Activated T-helper 1 cell treated with anti-CD3 and anti-CD28 coated beads, Interleukin-12 subunit alpha, Interleukin-12 subunit beta, Interleukin-2, Interleukin-4 antibody, amounts not matched to agents 30 ng/mL and 10 ng/mL and 1 ng/mL, durations not matched to agents 14 hours and 24 hours and 36 hours (primary cell): Measurements from ENCODE around the gene NME7. TPM values are rescaled to one million over a fixed set of nuclear protein-coding genes. Genes with fewer than 3 reads are reported as not detected.

Experiments used
- DNase-seq: peaks from one replicate; pipeline ENCODE4 v3.0.0; 2021; ENCODE audit warnings: low spot score
- H3K27ac Mint-ChIP-seq: one replicate; pipeline ENCODE4 v1.8.0; 2021; ENCODE audit warnings: mild to moderate bottlenecking, mixed read lengths
- H3K27me3 Mint-ChIP-seq: one replicate; pipeline ENCODE4 v1.8.0; 2022; ENCODE audit warnings: mild to moderate bottlenecking, moderate library complexity, mixed read lengths; ENCODE audit not compliant: insufficient read depth
- H3K36me3 Mint-ChIP-seq: one replicate; pipeline ENCODE4 v1.8.0; 2021; ENCODE audit warnings: low read depth, mixed read lengths
- H3K4me1 Mint-ChIP-seq: one replicate; pipeline ENCODE4 v1.8.0; 2021; ENCODE audit warnings: low read depth, mixed read lengths
- H3K4me3 Mint-ChIP-seq: one replicate; pipeline ENCODE4 v1.8.0; 2021; ENCODE audit warnings: mild to moderate bottlenecking, moderate library complexity, mixed read lengths
- H3K9me3 Mint-ChIP-seq: one replicate; pipeline ENCODE4 v1.8.0; 2021; ENCODE audit warnings: mixed read lengths
- intact Hi-C: fragments of 100-400 bp; cut with micrococcal nuclease; formaldehyde crosslinking; loops from one replicate; pipeline ENCODE4 v1.15.1; 2024
- total RNA-seq: library from RNA; stranded (reverse); gene quantifications from 2 replicates; pipeline ENCODE4 v1.2.3, GENCODE V29; 2022

NME7 gene
- total RNA-seq, 1 donor from 2014 or later = 13.9 TPM

DNA sequence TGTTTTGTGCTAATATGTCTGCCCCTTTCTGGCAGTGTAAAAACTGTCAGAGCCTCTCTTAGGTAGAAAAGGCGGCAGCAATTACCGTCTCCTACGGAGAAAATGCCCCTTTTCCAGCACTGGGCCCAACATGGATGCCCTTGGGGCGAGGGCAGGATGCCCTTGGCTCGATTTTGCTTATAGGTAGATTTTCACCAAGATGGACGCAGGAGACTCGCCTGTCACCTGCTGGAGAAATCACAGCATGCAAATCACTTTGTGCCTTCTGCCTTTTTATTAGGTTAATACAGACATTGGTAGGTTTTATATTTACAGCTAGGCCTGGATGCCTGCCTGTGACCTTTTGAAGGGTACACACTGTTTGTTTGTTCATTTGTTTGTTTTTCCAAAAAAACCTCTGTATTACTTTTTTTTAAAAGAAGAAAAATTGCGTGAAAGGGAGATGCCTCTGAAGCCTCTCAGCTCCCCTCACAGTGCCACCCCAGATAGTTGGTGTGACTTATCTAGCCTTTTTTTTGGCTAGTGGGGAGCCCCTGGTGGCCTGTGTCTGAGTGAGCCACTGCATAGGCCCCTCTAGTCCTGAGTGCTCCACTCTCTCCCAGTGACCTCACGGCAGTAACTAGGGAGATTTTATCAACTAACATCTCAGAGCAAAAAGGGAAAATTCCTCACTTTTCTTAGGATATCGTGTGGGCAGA is 258.6 kb downstream of the NME7 start:
- peaks cover 53% of the 10 kb centered on the region for H3K4me1 Mint-ChIP-seq
- peak overlapping the region; percentile 69 for H3K27ac Mint-ChIP-seq
- no peaks in the 10 kb centered on the region for H3K27me3 Mint-ChIP-seq
- no peaks in the 10 kb centered on the region for H3K9me3 Mint-ChIP-seq
- H3K4me3 Mint-ChIP-seq = peak overlapping the region; percentile 89
- peaks cover 18% of the 10 kb centered on the region for H3K36me3 Mint-ChIP-seq
- no peak for DNase-seq
- intact Hi-C loops = loop anchor here (5.0 to 10.0 kb wide), 7 partner anchors 203 to 764 kb away; partner anchors contain the start of gene SLC19A2

DNA sequence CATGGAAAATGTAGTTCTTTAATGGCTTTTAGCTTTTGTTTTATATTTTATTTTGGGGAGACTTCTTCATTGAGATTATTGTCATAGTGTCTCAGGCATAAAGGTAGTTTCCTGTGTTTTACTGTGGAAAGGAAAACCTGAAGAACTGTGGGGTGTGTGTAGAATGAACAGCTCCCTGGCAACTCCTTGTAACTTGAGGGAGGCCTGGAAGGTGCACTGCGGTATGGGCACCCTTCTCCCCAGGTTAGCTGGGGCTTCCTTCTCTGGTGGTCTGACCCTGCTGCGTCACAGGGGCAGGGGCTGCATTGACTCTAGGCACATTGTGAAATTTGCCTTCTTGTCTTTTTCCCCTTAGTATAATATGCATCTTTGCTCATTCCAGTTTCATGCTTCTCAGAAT is 259.4 kb downstream of the NME7 start:
- DNase-seq = no peak
- no peaks in the 10 kb centered on the region for H3K27me3 Mint-ChIP-seq
- intact Hi-C loops = loop anchor here (5.0 to 10.0 kb wide), 7 partner anchors 204 to 763 kb away; partner anchors contain the start of gene SLC19A2
- H3K36me3 Mint-ChIP-seq = peaks cover 12% of the 10 kb centered on the region
- no peaks in the 10 kb centered on the region for H3K9me3 Mint-ChIP-seq
- peak overlapping the region; percentile 89 for H3K4me3 Mint-ChIP-seq
- H3K4me1 Mint-ChIP-seq = peaks cover 53% of the 10 kb centered on the region
- H3K27ac Mint-ChIP-seq = peak overlapping the region; percentile 74

DNA sequence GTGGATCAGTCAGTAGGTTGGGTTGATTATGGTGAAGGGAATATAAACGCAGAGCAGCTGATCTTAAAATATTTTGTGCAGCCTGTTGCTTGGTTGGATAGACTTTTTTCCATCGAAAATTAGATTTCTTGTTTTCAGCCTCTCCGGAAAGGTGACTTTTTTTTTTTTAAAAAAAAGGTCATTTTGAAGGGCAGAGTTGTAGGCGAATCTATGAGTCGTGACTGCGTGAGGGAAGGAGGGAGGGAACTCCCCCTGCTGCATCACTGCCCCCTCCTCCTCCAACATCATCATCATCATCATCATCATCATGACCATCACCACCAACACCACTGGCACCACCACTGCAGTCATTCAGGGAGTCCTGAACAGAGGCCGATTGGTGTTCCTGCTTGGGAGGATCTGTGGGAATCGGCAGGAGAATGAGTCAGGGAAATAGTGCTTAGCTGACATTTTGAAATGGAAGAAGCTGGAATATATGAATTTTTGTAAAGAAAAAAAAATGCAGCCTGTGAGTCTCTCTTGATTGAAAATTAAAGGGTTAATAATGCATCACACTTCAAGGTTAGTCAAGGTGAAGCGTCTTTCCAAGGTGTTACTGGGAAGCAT is 259.9 kb downstream of the NME7 start:
- H3K27me3 Mint-ChIP-seq = peaks cover under 1% of the 10 kb centered on the region
- peak overlapping the region; percentile 89 for H3K4me3 Mint-ChIP-seq
- DNase-seq = no peak
- peaks cover 11% of the 10 kb centered on the region for H3K36me3 Mint-ChIP-seq
- H3K9me3 Mint-ChIP-seq = no peaks in the 10 kb centered on the region
- H3K4me1 Mint-ChIP-seq = peaks cover 53% of the 10 kb centered on the region
- intact Hi-C loops = loop anchor here (2.0 to 10.0 kb wide), 10 partner anchors 59 to 763 kb away; partner anchors contain the start of gene SLC19A2
- peak overlapping the region; percentile 74 for H3K27ac Mint-ChIP-seq

DNA sequence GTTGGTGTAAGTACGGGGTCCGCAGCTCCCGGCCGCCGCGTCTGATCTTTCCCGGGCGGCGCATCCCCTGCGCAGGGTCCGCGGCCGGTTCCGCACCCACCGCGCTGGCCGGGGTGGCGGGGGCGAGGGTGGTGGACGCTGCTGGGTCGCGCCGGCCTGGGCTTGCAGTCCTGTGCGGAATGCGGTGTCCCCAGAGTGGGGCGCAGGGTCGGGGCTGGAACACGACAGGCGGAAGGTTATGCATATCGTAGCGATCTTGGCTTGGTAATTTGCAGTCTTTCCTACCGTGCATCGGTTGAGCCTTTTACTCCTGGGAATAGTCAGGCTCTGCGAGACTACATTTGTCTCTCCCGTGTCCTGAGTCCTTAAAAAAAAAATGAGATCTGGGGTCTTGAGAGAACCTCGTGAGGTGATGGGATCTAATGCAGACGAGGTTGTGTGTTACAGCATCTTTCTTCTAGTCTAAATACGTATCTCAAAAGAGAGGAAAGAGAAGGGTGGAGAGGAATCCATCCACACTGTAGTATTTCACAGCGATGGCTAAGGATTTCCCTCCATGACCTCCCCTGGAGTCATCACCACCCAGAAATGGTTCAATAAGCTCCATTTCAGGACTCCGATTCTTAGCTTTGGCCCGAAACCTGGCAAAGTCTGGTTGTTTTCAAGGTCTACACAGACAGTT is 260.5 kb downstream of the NME7 start:
- H3K27me3 Mint-ChIP-seq = peaks cover 4% of the 10 kb centered on the region

DNA sequence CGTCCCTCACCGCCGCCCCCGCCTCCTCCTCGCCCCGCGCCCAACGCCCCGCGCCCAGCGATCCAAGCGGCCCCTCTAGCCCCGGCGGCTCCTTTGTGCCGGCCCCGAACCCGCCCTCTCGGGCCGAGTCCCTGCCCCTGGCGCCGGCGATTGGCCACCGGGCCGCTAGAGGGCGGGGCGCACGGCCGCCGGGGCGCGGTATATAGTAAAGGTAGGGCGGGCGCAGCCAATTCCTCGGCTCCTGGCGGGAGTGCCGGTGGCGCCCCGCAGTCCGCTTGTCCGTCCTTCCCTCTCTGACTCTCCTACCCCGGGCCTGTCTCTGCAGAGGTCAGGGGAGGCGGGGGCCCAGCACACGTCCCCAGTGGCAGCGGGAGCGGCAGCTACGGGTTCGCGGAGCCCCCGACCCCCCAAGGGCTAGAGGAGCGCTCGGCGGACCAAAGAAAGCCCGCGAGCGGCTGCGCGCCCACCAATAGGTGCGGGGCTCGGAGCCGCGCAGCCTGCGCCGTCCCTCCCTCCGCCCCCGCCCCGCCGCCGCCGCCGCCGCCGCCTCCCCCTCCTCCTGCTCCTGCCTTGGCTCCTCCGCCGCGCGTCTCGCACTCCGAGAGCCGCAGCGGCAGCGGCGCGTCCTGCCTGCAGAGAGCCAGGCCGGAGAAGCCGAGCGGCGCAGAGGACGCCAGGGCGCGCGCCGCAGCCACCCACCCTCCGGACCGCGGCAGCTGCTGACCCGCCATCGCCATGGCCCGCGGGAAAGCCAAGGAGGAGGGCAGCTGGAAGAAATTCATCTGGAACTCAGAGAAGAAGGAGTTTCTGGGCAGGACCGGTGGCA is 261.3 kb downstream of the NME7 start, which contains the start of gene ATP1B1:
Gene ATP1B1, plus strand, starts transcription at position 596 of the 826 bp plus-strand sequence. Its CDS starts 140 bp downstream, at position 736.
- Mint-ChIP-seq H3K9me3 (no peaks in the 10 kb centered on the region), H3K4me3 (peak within 1 kb of the TSS; percentile 89), H3K4me1 (peaks cover 51% of the 10 kb centered on the region), H3K27ac (peak within 1 kb of the TSS; percentile 80), H3K27me3 (peaks cover 5% of the 10 kb centered on the region), H3K36me3 (peaks cover 3% of the 10 kb centered on the region)
- peak; percentile 81 for DNase-seq
- intact Hi-C loops = loop anchor here (1.0 to 10.0 kb wide), 13 partner anchors 16 to 762 kb away; partner anchors contain the start of genes NME7 and SLC19A2

More for the DNA sequence above, 260.5 kb downstream of the NME7 start:
- Mint-ChIP-seq H3K36me3 (peaks cover 4% of the 10 kb centered on the region), H3K4me3 (peak overlapping the region; percentile 89), H3K27ac (peak overlapping the region; percentile 74), H3K9me3 (no peaks in the 10 kb centered on the region), H3K4me1 (peaks cover 53% of the 10 kb centered on the region)
- intact Hi-C loops = loop anchor here (1.0 to 10.0 kb wide), 13 partner anchors 17 to 762 kb away; partner anchors contain the start of genes NME7 and SLC19A2
- DNase-seq = no peak

DNA sequence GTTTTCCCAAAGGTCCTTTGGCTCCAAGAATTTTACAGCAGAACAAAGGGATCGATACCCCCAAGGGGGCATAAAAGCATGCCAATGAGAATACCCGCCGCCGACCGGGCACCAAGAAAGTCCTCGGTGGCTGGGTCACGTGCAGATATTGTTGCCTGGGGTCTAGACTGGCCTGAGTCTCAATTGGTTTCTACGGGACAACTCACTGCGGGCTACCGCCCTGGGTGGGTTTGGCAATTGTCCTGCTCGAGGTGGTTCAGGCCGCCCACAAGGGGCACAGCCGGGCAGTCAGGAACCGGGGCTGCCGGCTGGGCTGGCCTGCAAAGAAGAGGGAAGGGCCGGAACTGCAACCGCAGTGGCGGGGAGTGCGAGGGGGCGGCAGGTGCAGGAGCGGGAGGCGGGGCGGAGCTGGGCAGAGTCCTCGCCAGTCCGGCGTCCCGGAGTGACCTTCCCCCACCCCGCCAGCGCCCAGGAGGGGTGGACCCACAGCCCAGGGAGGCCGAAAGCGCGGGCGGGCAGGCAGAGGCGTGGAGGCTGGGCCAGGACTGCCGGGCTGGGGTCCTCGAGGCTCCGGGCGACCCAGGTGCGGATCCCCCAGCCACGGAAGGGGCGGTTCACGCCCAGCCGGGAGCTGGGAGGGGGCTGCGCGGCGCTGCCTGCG is 262.0 kb downstream of the NME7 start:
- Mint-ChIP-seq H3K36me3 (peaks cover 3% of the 10 kb centered on the region), H3K9me3 (no peaks in the 10 kb centered on the region), H3K4me1 (peaks cover 43% of the 10 kb centered on the region), H3K27me3 (peaks cover 5% of the 10 kb centered on the region), H3K27ac (no peak overlapping the region), H3K4me3 (peak overlapping the region; percentile 77)
- peak; percentile 27 for DNase-seq
- intact Hi-C loops = loop anchor here (1.0 to 10.0 kb wide), 13 partner anchors 15 to 761 kb away; partner anchors contain the start of genes NME7 and SLC19A2

DNA sequence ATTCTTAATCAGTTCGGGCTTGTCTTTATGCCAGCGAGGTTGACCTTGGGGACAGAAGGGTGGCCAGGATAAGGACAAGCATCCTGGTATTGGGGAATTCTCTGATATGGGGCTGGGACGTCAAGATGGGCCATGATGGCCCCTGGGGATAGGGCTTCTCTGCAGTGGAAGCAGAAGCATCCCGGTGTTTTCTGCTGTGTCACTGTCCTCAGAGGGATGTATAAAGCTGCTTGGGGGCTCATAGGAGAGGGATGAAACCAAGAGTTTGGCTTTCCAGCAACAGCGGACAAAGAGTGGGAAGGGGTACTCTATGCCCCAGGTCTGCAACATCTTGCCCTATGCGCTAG is 262.5 kb downstream of the NME7 start:
- peaks cover 5% of the 10 kb centered on the region for H3K27me3 Mint-ChIP-seq
- no peak overlapping the region for H3K27ac Mint-ChIP-seq
- intact Hi-C loops = loop anchor here (5.0 to 10.0 kb wide), 7 partner anchors 207 to 760 kb away; partner anchors contain the start of gene SLC19A2
- DNase-seq = no peak
- peaks cover 3% of the 10 kb centered on the region for H3K36me3 Mint-ChIP-seq
- H3K9me3 Mint-ChIP-seq = no peaks in the 10 kb centered on the region
- H3K4me1 Mint-ChIP-seq = peaks cover 38% of the 10 kb centered on the region
- peak overlapping the region; percentile 77 for H3K4me3 Mint-ChIP-seq

DNA sequence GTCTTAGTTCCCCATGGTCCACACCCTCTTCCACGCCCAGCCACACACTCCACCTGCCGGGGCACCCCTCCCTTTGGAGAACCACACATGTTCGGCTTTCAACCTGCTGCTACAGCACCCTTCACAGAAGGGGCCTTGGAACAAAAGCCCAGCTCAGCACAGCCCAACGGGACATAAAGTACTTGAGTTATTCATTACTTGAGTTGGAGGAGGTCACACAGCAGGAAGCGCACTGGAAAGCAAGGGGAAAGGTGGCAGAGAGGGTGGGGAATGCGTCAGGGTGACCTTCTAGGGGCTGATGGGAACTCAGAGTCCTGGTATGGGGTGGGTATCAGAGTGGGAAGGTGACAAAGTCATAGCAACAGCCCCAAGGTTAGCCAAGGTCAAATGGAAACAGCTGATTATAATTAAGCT is 264.1 kb downstream of the NME7 start:
- Mint-ChIP-seq H3K36me3 (peaks cover 3% of the 10 kb centered on the region), H3K4me1 (peaks cover 25% of the 10 kb centered on the region), H3K4me3 (no peak overlapping the region), H3K27me3 (peaks cover 5% of the 10 kb centered on the region), H3K9me3 (no peaks in the 10 kb centered on the region), H3K27ac (no peak overlapping the region)
- DNase-seq = no peak
- intact Hi-C loops = loop anchor here (5.0 to 10.0 kb wide), 3 partner anchors 659 to 1429 kb away; partner anchors contain the start of gene GORAB

DNA sequence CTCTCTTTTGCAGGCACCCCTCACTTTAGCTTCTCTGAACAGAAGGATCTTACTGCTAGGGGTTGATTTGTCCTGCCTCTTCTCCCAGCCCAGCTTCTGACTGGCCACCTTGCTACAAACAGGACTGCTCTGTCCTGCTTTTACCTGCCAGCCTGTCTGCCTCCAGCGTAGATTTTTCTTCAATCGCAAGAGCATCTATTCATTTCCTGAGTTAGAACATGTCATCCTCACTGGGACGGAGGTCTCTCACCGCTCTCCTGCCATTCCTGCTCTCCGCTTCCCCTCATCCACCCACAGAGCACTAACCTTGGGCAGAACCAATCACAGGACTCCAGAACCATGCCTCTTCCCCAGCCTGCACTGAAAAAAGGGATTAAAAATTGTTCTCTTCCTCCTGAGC is 264.6 kb downstream of the NME7 start:
- intact Hi-C loops = loop anchor here (5.0 to 10.0 kb wide), 3 partner anchors 658 to 1429 kb away; partner anchors contain the start of gene GORAB
- Mint-ChIP-seq H3K27me3 (peaks cover 5% of the 10 kb centered on the region), H3K36me3 (peaks cover 3% of the 10 kb centered on the region), H3K9me3 (no peaks in the 10 kb centered on the region), H3K27ac (no peak overlapping the region), H3K4me1 (peaks cover 24% of the 10 kb centered on the region), H3K4me3 (no peak overlapping the region)
- no peak for DNase-seq

DNA sequence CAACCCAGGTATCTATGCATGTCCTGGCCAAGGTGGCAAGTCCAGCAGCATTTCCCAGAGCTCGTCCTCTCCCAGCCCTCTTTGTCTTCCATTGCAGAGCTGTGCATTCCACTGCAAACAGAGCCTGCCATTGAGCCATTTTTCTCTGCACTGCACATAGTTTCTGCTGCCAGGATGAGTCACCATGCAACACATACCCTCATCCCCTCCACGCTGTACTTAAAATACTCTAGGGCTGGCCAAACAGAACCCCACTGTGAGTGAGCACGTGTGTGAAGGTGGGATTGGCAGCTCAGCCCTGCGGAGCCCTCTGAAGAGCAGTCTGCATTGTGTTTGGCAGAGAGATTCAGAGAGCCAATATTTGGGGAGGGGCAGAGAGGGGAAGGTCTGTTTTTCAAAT is 265.0 kb downstream of the NME7 start:
- no peaks in the 10 kb centered on the region for H3K36me3 Mint-ChIP-seq
- H3K4me3 Mint-ChIP-seq = no peak overlapping the region
- intact Hi-C loops = loop anchor here (5.0 to 10.0 kb wide), 3 partner anchors 658 to 1430 kb away; partner anchors contain the start of gene GORAB
- DNase-seq = no peak
- no peak overlapping the region for H3K27ac Mint-ChIP-seq
- H3K9me3 Mint-ChIP-seq = no peaks in the 10 kb centered on the region
- peaks cover 5% of the 10 kb centered on the region for H3K27me3 Mint-ChIP-seq
- peaks cover 19% of the 10 kb centered on the region for H3K4me1 Mint-ChIP-seq

DNA sequence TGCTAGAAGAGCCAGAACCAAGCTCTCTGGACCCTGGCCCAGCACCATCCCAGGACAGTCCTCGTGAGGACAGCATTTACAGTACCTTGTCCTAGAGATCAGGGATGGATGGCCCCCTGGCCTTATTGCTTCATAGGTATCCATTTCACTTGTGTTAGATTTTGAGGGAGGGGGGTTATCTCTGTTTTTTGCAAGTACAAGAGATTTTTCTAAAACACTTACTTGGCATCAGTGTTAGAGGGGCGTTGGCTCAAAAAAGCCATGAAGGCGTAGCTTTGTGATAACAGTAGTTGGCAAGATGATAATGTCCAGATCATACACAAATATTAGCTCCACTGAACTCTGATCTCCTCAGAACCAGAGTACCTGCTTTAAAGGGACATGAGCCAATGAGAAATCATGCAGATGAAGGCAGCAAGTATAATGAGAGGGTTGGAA is 266.9 kb downstream of the NME7 start:
- intact Hi-C loops = loop anchor here (5.0 to 10.0 kb wide), 3 partner anchors 656 to 1432 kb away; partner anchors contain the start of gene GORAB
- Mint-ChIP-seq H3K4me1 (peaks cover 12% of the 10 kb centered on the region), H3K27me3 (peaks cover 5% of the 10 kb centered on the region), H3K4me3 (no peak overlapping the region), H3K9me3 (peaks cover 4% of the 10 kb centered on the region), H3K36me3 (no peaks in the 10 kb centered on the region), H3K27ac (no peak overlapping the region)
- no peak for DNase-seq
